Colon (tissue), 2 donors: ENCODE data around the gene TMEM127.
"Not testable (repeated sequence)": the region's sequence is repeated elsewhere in the genome, so short reads cannot be mapped to it uniquely, and the experiment has no call there.

Experiments used
- FAIRE-seq: peaks from 2 replicates; lab custom pipeline; 2012; peaks lifted over from hg19 to GRCh38; lab: Jason Lieb, UNC
- donor health status: control.
- donor health status: control.

The TMEM127 gene

DNA sequence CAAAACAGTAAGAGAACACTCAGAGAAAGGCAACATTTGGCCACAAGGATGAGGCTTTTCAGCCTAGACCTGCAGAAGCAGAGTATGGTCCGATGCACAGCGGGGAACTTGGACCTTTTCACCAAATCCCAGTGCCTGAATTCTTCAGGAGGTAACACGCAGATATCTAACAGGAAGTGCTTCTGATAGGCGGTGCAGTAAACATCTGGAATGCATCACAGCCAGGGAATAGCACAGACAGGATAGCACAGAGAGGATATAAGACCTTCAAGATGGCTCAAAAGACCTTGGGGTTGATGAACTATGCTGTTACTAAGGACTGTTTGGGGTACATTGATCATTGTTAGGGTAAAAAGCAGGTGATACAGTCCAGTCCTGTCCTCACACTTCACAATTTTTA lies 1.7 kb downstream of the TMEM127 start:
- FAIRE-seq: no peak

GRCh38 chr2:96262306-96262705 lies 3.5 kb downstream of the TMEM127 start:
- no peak for FAIRE-seq

GRCh38 chr2:96261328-96262003 lies 4.3 kb downstream of the TMEM127 start:
- no peak for FAIRE-seq

GRCh38 chr2:96260387-96261260 lies 5.2 kb downstream of the TMEM127 start:
- FAIRE-seq: no peak

DNA sequence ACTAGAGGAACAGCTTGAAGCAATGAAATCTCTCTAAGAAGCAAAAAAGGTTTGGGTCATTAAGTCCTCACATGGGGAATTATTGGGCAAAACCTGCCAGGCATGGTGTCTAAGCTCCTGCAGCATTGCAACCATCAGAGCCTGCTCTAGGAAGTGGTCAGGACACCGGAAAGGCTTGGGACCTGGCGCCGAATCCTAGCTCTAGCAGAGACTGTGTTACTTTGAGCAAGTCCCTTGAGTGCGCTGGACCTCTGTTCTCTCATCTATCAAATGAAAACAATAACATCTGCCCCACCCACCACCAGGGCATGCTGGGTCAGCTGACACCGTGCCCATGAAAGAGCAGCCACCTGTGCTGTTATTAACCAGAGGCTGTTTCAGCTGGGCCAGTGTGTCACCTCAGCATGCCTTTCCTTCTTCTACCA lies 6.3 kb downstream of the TMEM127 start:
- FAIRE-seq: no peak

- FAIRE-seq: no peak
These were observed 7.4 kb downstream of the TMEM127 start for GRCh38 chr2:96258166-96259022.

GRCh38 chr2:96257744-96258143 lies 8.1 kb downstream of the TMEM127 start:
- not testable (repeated sequence) for FAIRE-seq

DNA sequence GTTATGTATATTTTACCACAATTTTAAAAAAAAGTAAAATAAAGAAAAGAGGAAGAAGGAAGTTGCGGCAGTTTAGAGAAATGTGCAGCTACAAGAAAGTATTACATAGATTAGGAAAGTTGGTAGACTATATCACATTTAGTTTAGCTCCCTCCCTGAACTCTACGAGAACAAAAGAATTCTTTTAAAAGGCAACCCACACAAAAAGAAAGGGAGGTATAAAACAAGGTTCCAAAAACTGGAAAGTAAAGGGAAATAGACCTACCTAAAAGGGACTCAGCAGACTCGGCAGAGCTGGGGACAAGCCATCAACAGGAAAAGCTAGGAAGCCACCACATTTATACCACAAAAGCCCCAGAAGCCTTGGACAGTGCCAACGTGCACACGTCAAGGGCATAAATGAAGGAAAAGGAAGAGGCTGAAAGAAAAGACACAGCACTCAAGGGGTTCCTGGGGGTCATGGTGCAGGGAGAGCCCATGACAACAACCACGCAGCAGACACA lies 9.1 kb downstream of the TMEM127 start:
- FAIRE-seq: no peak

- FAIRE-seq: no peak
These were observed 11.2 kb downstream of the TMEM127 start for GRCh38 chr2:96254571-96254970.

DNA sequence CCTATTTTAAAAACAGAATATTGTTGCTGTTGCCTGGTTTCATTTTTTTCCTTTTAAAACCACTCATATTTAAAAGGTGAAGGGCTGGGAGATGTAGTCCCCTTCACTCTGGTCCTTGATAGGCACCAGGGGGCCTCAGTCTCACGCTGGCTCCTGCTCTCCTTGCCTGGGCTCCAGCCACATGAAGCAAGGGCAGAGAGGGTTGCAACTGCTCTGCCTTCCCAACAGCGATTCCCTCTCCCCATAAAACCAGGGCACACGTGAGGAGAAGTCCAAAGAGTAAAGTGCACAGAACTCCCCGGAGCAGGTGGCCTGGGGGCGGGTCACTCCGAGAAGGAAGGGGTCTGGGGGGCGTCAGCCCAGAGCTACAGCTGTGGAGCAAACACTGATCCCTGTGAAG lies 12.8 kb downstream of the TMEM127 start:
- FAIRE-seq: no peak

- no peak for FAIRE-seq
These were observed 13.3 kb downstream of the TMEM127 start for GRCh38 chr2:96252526-96252925.

GRCh38 chr2:96251721-96252292 lies 14.0 kb downstream of the TMEM127 start:
- FAIRE-seq: no peak

DNA sequence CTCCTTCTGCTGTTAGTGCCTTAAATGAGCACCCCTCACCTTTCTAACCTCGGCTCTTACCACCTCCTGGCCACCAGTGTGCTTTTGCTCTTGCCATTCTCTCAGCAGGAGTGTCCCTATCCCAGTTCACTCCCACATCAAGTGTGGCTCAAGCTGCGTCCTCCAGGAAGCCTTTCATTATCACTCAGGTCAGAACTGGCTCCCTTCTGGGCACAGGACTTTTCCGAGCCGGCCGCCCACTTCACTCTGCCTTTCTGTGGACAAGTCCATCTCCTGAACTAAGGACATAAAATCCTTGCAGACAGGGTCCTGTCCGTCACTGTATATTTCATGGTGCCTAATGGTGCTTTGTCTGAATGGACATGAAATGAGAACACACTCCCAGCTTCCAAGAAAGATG lies 15.6 kb downstream of the TMEM127 start:
- no peak for FAIRE-seq

DNA sequence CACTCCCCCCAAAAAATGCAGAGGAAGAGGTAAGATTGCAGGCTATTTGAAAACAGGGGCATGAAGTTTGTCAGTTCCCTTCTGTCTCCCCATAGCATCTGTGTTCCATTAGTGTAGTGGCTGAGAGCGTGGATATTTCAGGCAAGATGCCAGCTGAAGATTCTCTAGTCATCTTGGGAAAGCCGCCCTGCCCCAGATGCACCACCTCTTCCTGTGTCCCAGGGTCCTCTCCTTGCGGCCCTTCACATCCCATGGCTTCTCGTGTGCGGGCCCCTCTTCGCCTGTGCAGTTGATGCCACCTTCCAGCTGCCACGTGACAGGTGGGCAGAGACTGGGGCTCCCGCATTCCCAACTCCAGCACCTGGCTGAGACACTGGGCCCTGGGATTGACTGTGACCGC lies 16.1 kb downstream of the TMEM127 start:
- FAIRE-seq: no peak

GRCh38 chr2:96248624-96249023 lies 17.2 kb downstream of the TMEM127 start:
- FAIRE-seq: no peak

- FAIRE-seq: no peak
These were observed 17.9 kb downstream of the TMEM127 start for GRCh38 chr2:96247896-96248295.

DNA sequence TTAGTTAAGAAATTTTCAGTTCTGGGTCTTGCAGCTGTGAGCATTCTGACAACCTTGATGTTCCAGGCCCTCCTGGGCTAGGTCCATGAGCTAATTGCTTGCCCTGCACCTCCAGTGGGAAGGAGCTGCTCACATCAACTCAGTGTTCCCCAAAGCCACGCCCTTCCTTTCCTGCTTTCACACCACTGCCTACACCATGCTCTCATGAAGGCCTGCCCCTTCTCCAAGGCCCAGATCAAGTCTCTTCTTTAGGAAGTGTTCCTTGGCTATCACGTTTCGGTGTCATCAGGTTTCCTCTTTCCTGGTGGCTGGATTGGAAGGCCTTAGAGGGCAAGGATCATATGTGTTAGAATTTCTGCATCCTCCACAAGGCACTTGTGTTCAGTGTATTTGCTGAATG lies 18.8 kb downstream of the TMEM127 start:
- no peak for FAIRE-seq

- no peak for FAIRE-seq
These were observed 20.0 kb downstream of the TMEM127 start for GRCh38 chr2:96245609-96246390.

DNA sequence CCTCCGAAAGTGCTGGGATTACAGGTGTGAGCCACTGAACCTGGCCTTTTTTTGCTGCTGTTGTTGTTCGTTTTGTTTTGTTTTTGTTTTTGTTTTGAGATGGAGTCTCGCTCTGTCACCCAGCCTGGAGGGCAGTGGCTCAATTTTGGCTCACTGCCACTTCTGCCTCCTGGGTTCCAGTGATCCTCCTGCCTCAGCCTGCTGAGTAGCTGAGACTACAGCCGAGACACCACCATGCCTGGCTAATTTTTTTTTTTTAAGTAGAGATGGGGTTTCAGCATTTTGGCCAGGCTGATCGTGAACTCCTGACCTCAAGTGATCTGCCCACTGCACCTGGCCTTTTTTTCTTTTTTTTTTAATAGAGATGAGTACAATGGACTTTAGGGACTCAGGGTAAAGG lies 22.0 kb downstream of the TMEM127 start:
- FAIRE-seq: no peak

GRCh38 chr2:96241900-96242611 lies 23.7 kb downstream of the TMEM127 start:
- no peak for FAIRE-seq

DNA sequence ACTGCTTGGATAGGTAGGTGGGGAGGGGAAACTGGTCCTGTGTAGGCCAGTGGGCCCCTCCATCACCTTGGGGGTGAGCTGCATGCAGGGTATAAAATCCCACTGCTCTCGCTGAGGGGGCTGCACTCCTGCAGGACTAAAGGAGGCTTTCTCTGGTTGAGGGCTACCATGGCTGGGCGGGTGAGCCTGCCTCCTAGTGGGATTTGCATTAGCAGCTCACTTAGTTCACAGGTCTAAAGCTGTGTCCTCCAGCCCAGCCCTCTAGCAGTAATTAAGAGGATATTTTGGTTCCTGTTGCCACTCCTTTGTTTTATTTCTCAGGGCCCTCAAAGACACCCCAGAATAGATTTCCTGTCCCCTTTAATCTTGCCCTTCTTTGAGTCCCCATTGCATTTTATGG lies 24.6 kb downstream of the TMEM127 start:
- FAIRE-seq: no peak
